ENCODE data around the gene SPDYE18.
"Not testable (repeated sequence)": the region's sequence is repeated elsewhere in the genome, so short reads cannot be mapped to it uniquely, and the experiment has no call there.

The SPDYE18 gene

GRCh38 chr7:77062557-77062956 is at the start of gene SPDYE18:
SPDYE18 (minus strand) TSS chr7:77062558; CDS start chr7:77060512, 2,046 bp downstream.
- not testable (repeated sequence) for DNase-seq; H3K4me1 Mint-ChIP-seq (ENCODE audit: low read depth); H3K27ac Mint-ChIP-seq; H3K4me3 Mint-ChIP-seq; H3K9me3 Mint-ChIP-seq; H3K27me3 Mint-ChIP-seq; H3K36me3 Mint-ChIP-seq (ENCODE audit: low read depth)

DNA sequence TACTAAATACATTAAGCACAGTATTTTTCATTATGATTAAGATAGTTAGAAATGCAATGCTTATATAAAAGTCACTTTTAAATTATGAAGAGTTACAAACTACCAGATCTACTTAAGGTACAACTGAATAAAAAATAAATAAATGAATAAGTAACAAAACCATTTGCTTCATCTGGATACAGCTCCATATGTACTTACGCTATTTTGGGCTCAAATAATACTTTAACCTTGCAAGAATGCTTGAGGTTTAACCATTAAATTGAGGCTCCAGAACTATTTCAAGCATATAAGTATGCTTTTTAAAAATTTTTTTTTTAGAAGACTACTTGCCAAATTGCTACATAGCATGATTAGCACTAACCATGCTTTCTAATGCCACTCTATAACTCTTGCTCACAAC is 46.0 kb upstream of the SPDYE18 start:
- not testable (repeated sequence) for H3K27ac Mint-ChIP-seq; H3K9me3 Mint-ChIP-seq; H3K27me3 Mint-ChIP-seq; H3K4me3 Mint-ChIP-seq; DNase-seq; H3K4me1 Mint-ChIP-seq (ENCODE audit: low read depth); H3K36me3 Mint-ChIP-seq (ENCODE audit: low read depth)

- H3K36me3 Mint-ChIP-seq (ENCODE audit: low read depth) = not testable (repeated sequence)
Measured at GRCh38 chr7:77107659-77108058, 45.3 kb upstream of the SPDYE18 start.

GRCh38 chr7:77105904-77106303 is 43.5 kb upstream of the SPDYE18 start:
- H3K27me3 Mint-ChIP-seq; H3K9me3 Mint-ChIP-seq; H3K36me3 Mint-ChIP-seq (ENCODE audit: low read depth); H3K4me3 Mint-ChIP-seq; H3K27ac Mint-ChIP-seq; H3K4me1 Mint-ChIP-seq (ENCODE audit: low read depth); DNase-seq: not testable (repeated sequence)

More at GRCh38 chr7:77107659-77108058, 45.3 kb upstream of the SPDYE18 start:
- not testable (repeated sequence) for H3K4me3 Mint-ChIP-seq; H3K4me1 Mint-ChIP-seq (ENCODE audit: low read depth); H3K27ac Mint-ChIP-seq; DNase-seq; H3K27me3 Mint-ChIP-seq; H3K9me3 Mint-ChIP-seq

DNA sequence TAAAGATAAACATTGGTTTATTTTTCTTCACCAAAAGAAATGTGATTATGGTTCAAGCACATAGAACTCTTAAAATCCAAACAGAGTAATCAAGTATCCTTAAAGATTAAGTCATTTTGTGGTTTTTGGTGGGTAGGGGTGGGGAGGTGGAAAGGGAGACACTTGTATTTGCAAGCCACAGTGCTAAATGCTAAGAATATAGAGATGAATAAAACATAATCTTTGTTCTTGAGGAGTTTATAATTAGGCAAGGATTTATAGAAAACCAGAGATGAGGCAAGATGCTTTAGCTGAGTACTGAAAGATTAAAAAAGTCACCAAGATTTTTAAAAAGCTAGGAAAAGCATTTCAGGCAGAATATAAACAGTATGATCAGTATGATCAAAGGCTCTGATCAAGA is 40.3 kb upstream of the SPDYE18 start:
- H3K4me1 Mint-ChIP-seq (ENCODE audit: low read depth) = not testable (repeated sequence)

GRCh38 chr7:77101187-77101586 is 38.8 kb upstream of the SPDYE18 start:
- DNase-seq; H3K4me3 Mint-ChIP-seq; H3K27me3 Mint-ChIP-seq; H3K36me3 Mint-ChIP-seq (ENCODE audit: low read depth); H3K27ac Mint-ChIP-seq; H3K9me3 Mint-ChIP-seq; H3K4me1 Mint-ChIP-seq (ENCODE audit: low read depth): not testable (repeated sequence)

More for the DNA sequence above, 40.3 kb upstream of the SPDYE18 start:
- H3K4me3 Mint-ChIP-seq; H3K9me3 Mint-ChIP-seq; H3K36me3 Mint-ChIP-seq (ENCODE audit: low read depth); DNase-seq; H3K27ac Mint-ChIP-seq; H3K27me3 Mint-ChIP-seq: not testable (repeated sequence)

DNA sequence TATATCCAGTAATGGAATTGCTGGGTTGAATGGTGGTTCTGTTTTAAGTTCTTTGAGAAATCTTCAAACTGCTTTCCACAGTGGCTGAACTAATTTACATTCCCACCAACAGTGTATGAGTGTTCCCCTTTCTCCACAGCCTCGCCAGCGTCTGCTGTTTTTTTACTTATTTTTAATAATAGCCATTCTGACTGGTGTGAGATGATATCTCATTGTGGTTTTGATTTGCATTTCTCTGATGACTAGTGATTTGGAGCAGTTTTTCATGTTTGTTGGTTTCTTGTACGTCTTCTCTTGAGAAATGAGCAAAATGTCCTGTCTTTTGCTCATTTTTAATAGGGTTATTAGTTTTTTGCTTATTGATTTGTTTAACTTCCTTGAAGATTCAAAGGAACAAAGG is 38.1 kb upstream of the SPDYE18 start:
- H3K4me1 Mint-ChIP-seq (ENCODE audit: low read depth); DNase-seq; H3K36me3 Mint-ChIP-seq (ENCODE audit: low read depth); H3K27ac Mint-ChIP-seq; H3K27me3 Mint-ChIP-seq; H3K9me3 Mint-ChIP-seq; H3K4me3 Mint-ChIP-seq: not testable (repeated sequence)

GRCh38 chr7:77092301-77092700 is 29.9 kb upstream of the SPDYE18 start:
- not testable (repeated sequence) for H3K27ac Mint-ChIP-seq; DNase-seq; H3K4me1 Mint-ChIP-seq (ENCODE audit: low read depth); H3K4me3 Mint-ChIP-seq; H3K27me3 Mint-ChIP-seq; H3K9me3 Mint-ChIP-seq
- H3K36me3 Mint-ChIP-seq (ENCODE audit: low read depth) = peaks cover 28% of the 10 kb centered on the region

- not testable (repeated sequence) for H3K9me3 Mint-ChIP-seq; H3K27ac Mint-ChIP-seq; H3K4me3 Mint-ChIP-seq; H3K36me3 Mint-ChIP-seq (ENCODE audit: low read depth); H3K27me3 Mint-ChIP-seq; H3K4me1 Mint-ChIP-seq (ENCODE audit: low read depth); DNase-seq
Measured at GRCh38 chr7:77082192-77082591, 19.8 kb upstream of the SPDYE18 start.

DNA sequence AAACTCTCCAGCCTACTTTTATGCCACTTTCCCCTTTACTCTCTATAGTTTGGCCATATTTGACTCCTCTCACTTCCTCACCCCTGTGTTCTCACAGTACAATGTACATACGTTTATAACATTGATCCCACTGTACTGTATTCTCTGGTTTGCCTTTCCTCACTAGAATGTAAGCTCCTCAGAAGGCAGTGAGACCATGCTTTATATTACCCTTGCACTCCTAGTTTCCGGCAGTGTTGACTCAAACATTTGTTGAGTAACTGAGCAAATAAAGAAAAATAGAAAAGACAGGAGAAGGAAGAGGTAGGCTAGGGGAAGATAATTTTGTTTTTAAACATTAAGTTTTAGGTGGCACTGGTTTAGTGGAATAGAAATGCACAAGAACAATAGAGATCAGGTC is 17.9 kb upstream of the SPDYE18 start:
- not testable (repeated sequence) for DNase-seq; H3K4me3 Mint-ChIP-seq; H3K4me1 Mint-ChIP-seq (ENCODE audit: low read depth); H3K9me3 Mint-ChIP-seq; H3K27ac Mint-ChIP-seq; H3K27me3 Mint-ChIP-seq
- H3K36me3 Mint-ChIP-seq (ENCODE audit: low read depth) = peaks cover 13% of the 10 kb centered on the region

GRCh38 chr7:77079624-77080023 is 17.3 kb upstream of the SPDYE18 start:
- not testable (repeated sequence) for H3K9me3 Mint-ChIP-seq; H3K4me1 Mint-ChIP-seq (ENCODE audit: low read depth); H3K27ac Mint-ChIP-seq; H3K4me3 Mint-ChIP-seq; H3K27me3 Mint-ChIP-seq; DNase-seq
- peaks cover 17% of the 10 kb centered on the region for H3K36me3 Mint-ChIP-seq (ENCODE audit: low read depth)

GRCh38 chr7:77079112-77079511 is 16.8 kb upstream of the SPDYE18 start:
- not testable (repeated sequence) for H3K4me1 Mint-ChIP-seq (ENCODE audit: low read depth); DNase-seq; H3K27ac Mint-ChIP-seq; H3K9me3 Mint-ChIP-seq; H3K27me3 Mint-ChIP-seq; H3K4me3 Mint-ChIP-seq
- peaks cover 22% of the 10 kb centered on the region for H3K36me3 Mint-ChIP-seq (ENCODE audit: low read depth)

DNA sequence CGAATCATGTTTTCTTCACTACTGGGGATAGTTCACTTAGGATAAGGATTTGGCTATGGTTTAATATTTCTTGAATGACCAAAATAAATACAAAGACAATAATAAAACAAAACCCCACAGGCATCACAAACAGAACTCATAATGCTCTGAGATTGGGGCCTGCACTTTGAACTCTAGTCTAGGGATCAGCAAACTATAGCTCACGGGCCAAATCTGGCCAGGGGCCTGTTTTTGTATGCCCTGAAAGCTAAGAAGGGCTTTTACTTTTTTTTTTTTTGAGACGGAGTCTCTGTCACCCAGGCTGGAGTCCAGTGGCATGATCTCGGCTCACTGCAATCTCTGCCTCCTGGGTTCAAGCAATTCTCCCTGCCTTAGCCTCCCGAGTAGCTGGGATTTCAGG is 14.7 kb upstream of the SPDYE18 start:
- peaks cover 23% of the 10 kb centered on the region for H3K36me3 Mint-ChIP-seq (ENCODE audit: low read depth)
- H3K4me1 Mint-ChIP-seq (ENCODE audit: low read depth); H3K27me3 Mint-ChIP-seq; DNase-seq; H3K9me3 Mint-ChIP-seq; H3K27ac Mint-ChIP-seq; H3K4me3 Mint-ChIP-seq: not testable (repeated sequence)

DNA sequence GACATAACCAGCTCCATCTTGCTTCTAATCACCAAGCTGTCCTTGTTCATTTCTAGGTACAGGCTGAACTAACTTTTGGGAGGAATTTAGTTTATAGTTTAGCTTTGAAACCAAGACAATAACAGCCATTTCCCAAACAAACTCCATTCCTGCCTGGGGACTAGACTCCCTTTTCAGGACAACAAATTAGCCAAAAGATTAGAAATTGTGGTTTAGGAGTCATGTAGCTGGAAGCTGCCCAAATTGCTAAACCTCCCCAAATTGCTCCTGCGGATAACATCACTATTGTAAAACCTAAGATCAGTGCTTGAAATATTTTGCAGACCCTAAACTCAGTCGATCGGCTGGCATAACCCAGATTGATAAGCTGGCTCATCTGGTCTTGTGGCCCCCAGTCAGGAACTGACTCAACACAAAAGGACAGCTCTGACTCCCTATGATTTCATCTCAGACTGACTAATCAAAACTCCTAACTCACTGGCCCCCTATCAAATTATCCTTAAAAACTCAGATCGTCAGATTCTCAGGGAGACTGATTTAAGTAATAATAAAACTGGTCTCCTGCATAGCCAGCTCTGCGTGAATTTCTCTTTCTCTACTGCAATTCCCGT is 12.5 kb upstream of the SPDYE18 start:
- not testable (repeated sequence) for H3K4me3 Mint-ChIP-seq; H3K9me3 Mint-ChIP-seq; H3K4me1 Mint-ChIP-seq (ENCODE audit: low read depth); DNase-seq; H3K27ac Mint-ChIP-seq; H3K27me3 Mint-ChIP-seq
- peaks cover 41% of the 10 kb centered on the region for H3K36me3 Mint-ChIP-seq (ENCODE audit: low read depth)

DNA sequence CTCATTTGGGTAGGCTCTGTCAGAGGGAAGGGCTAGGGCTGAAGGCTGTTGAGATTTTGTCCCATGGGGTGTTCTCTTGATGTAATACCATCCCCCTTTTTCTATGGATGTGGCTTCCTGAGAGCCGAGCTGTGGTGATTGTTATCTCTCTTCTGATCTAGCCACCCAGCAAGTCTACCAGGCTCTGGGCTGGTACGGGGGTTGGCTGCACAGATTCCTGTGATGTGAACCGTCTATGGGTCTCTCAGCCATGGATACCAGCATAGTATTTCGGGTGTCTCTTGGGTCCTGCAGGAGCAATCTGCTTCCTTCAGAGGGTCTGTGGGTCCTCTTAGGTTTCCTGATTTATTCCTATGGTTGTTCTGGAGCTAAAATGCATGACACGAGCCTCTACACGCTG is 8.8 kb upstream of the SPDYE18 start:
- H3K4me1 Mint-ChIP-seq (ENCODE audit: low read depth) = peaks cover 20% of the 10 kb centered on the region
- H3K9me3 Mint-ChIP-seq, DNase-seq, H3K27ac Mint-ChIP-seq, H3K27me3 Mint-ChIP-seq, H3K4me3 Mint-ChIP-seq: not testable (repeated sequence)
- peaks cover 45% of the 10 kb centered on the region for H3K36me3 Mint-ChIP-seq (ENCODE audit: low read depth)

- Mint-ChIP-seq H3K36me3 (ENCODE audit: low read depth) (peaks cover 17% of the 10 kb centered on the region), H3K4me1 (ENCODE audit: low read depth) (peaks cover 20% of the 10 kb centered on the region)
- H3K27me3 Mint-ChIP-seq, H3K27ac Mint-ChIP-seq, H3K4me3 Mint-ChIP-seq, DNase-seq, H3K9me3 Mint-ChIP-seq: not testable (repeated sequence)
Measured at GRCh38 chr7:77065869-77066268, 3.5 kb upstream of the SPDYE18 start.

Measured in activated T-cell treated with anti-CD3 and anti-CD28 coated beads, Interleukin-2, amount 50 U/mL, for 24 hours (primary cell).